Peyer's patch (tissue), 4 donors: ENCODE results near the gene SPRED2.

ENCODE experiments used
- POLR2A ChIP-seq, 2 donors: fragments of 450-650 bp; IDR thresholded peaks; one replicate each; pipeline ENCODE4 v1.5.1; 2017; ENCODE audit warnings: antibody characterized with exemption in 2 of 2, mild to moderate bottlenecking in 2 of 2, moderate library complexity in 2 of 2
- TF ChIP-seq, protein P1 (sequence below), 6 experiments: fragments of 450-650 bp in 4 of 6; fragments of 200-600 bp in 2 of 6; sonication (generic) in 1 of 6; IDR thresholded peaks; one replicate each; pipeline ENCODE4 v1.5.1; 2017 to 2019; ENCODE audit warnings: antibody characterized with exemption in 6 of 6, mild to moderate bottlenecking in 3 of 6, moderate library complexity in 1 of 6

DNA sequence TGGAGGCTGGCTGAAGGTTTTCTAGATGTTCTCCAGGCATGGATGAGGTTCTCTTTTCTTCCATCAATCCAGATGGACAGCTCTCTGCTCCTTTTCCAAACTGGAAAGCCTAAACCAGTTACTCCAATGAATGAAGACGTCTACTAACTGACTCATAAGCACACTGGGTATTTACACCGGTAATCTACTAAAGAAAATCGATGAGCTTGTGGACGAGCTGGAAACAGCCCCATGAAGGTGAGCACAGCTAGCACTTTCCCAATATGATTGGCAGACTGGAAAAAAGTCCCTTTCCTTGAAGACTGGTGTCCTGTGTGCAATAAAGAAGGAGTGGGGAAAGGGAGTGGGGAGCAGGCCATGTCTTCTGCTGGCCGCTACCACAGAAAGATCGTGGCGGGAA, 120.8 kb downstream of the SPRED2 start:
- no peak for TF ChIP-seq POLR2A (IDR thresholded peaks at IDR 0.05)
- TF ChIP-seq, protein P1, sequence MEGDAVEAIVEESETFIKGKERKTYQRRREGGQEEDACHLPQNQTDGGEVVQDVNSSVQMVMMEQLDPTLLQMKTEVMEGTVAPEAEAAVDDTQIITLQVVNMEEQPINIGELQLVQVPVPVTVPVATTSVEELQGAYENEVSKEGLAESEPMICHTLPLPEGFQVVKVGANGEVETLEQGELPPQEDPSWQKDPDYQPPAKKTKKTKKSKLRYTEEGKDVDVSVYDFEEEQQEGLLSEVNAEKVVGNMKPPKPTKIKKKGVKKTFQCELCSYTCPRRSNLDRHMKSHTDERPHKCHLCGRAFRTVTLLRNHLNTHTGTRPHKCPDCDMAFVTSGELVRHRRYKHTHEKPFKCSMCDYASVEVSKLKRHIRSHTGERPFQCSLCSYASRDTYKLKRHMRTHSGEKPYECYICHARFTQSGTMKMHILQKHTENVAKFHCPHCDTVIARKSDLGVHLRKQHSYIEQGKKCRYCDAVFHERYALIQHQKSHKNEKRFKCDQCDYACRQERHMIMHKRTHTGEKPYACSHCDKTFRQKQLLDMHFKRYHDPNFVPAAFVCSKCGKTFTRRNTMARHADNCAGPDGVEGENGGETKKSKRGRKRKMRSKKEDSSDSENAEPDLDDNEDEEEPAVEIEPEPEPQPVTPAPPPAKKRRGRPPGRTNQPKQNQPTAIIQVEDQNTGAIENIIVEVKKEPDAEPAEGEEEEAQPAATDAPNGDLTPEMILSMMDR (IDR thresholded peaks at IDR 0.05): no peak
